IMR-90 (cell line): ENCODE results near the gene SLCO3A1. TPM values are rescaled to one million over a fixed set of nuclear protein-coding genes. Genes with fewer than 3 reads are reported as not detected.

ENCODE experiments used
- ATAC-seq: fragments of 200-7000 bp; cut with Tn5 transposase; 2 replicates; pipeline ENCODE4 v1.9.1; 2020; ENCODE audit warnings: low read depth, mild to moderate bottlenecking, moderate library complexity
- BruUV-seq: library from RNA; stranded (reverse); fragments of 400-500 nt; replicated peaks from 2 replicates; lab custom pipeline; 2021; lab: Mats Ljungman, UMichigan
- CTCF ChIA-PET: fragments of 300-600 bp; formaldehyde crosslinking; extraction: SDS; loops from one replicate; lab custom pipeline; 2021; ENCODE audit warnings: antibody characterized with exemption; lab: Yijun Ruan, JAX
- POLR2A ChIA-PET: fragments of 300-600 bp; sonication (Branson Sonifier 250); formaldehyde crosslinking; loops from one replicate; lab custom pipeline; 2022; ENCODE audit warnings: antibody characterized with exemption; ENCODE audit not compliant: unreplicated experiment; lab: Charles Lee
- DNase-seq: peaks from one replicate; pipeline ENCODE4 v3.0.0; 2013
- H2AFZ ChIP-seq: replicated peaks from 2 replicates; pipeline ENCODE3; 2013; ENCODE audit warnings: low read length, mild to moderate bottlenecking; ENCODE audit not compliant: poor library complexity
- H2AK5ac ChIP-seq: 2 replicates; pipeline ENCODE4 v1.6.1; 2013; ENCODE audit warnings: low read depth, low read length, inconsistent platforms
- H2AK9ac ChIP-seq: replicated peaks from 2 replicates; pipeline ENCODE3; 2013; ENCODE audit warnings: mild to moderate bottlenecking, low read depth, low read length, moderate library complexity; ENCODE audit not compliant: poor library complexity
- H2BK120ac ChIP-seq: 2 replicates; pipeline ENCODE4 v1.6.1; 2013; ENCODE audit warnings: low read depth, low read length, inconsistent platforms
- H2BK15ac ChIP-seq: 3 replicates; pipeline ENCODE4 v1.6.1; 2013; ENCODE audit warnings: low read depth, low read length, inconsistent platforms
- H2BK20ac ChIP-seq: 2 replicates; pipeline ENCODE4 v1.6.1; 2013; ENCODE audit warnings: low read depth, mild to moderate bottlenecking, inconsistent platforms, low read length, moderate library complexity
- H2BK5ac ChIP-seq: 2 replicates; pipeline ENCODE4 v1.6.1; 2013; ENCODE audit warnings: mild to moderate bottlenecking, low read depth, low read length, inconsistent platforms; ENCODE audit not compliant: poor library complexity, severe bottlenecking
- H3K14ac ChIP-seq: replicated peaks from 2 replicates; pipeline ENCODE4 v1.6.1; 2013; ENCODE audit warnings: low read depth, low read length, inconsistent platforms
- H3K18ac ChIP-seq: 2 replicates; pipeline ENCODE4 v1.6.1; 2013; ENCODE audit warnings: low read depth, low read length, control low read depth
- H3K23ac ChIP-seq: 2 replicates; pipeline ENCODE4 v1.6.1; 2013; ENCODE audit warnings: low read depth, low read length, inconsistent platforms
- H3K27ac ChIP-seq: 2 replicates; pipeline ENCODE4 v1.5.1; 2013; ENCODE audit warnings: mild to moderate bottlenecking, control low read depth, low read length; ENCODE audit not compliant: insufficient read depth
- H3K27me3 ChIP-seq: 2 replicates; pipeline ENCODE4 v1.6.1; 2013; ENCODE audit warnings: low read length; ENCODE audit not compliant: control insufficient read depth, insufficient read depth
- H3K36me3 ChIP-seq: 2 replicates; pipeline ENCODE4 v1.6.1; 2013; ENCODE audit warnings: low read length, mixed read lengths; ENCODE audit not compliant: control insufficient read depth, insufficient read depth
- H3K4ac ChIP-seq: 2 replicates; pipeline ENCODE4 v1.6.1; 2013; ENCODE audit warnings: low read depth, low read length, inconsistent platforms
- H3K4me1 ChIP-seq: 2 replicates; pipeline ENCODE4 v1.6.1; 2013; ENCODE audit warnings: low read length, mixed read lengths; ENCODE audit not compliant: control insufficient read depth, insufficient read depth
- H3K4me2 ChIP-seq: 2 replicates; pipeline ENCODE4 v1.6.1; 2013; ENCODE audit warnings: low read depth, mild to moderate bottlenecking, control low read depth, low read length, moderate library complexity
- H3K4me3 ChIP-seq: 2 replicates; pipeline ENCODE4 v1.5.1; 2013; ENCODE audit warnings: low read depth, mild to moderate bottlenecking, control low read depth, low read length, moderate library complexity; ENCODE audit not compliant: insufficient read depth
- H3K56ac ChIP-seq: 2 replicates; pipeline ENCODE4 v1.6.1; 2013; ENCODE audit warnings: low read length, inconsistent platforms; ENCODE audit not compliant: insufficient read depth; ENCODE audit errors: extremely low read depth
- H3K79me1 ChIP-seq, 2 experiments: 2 replicates each; pipeline ENCODE4 v1.6.1; 2013; ENCODE audit warnings: low read length in 2 of 2, inconsistent platforms in 1 of 2, low read depth in 1 of 2
- H3K9ac ChIP-seq: 2 replicates; pipeline ENCODE4 v1.6.1; 2013; ENCODE audit warnings: low read depth, low read length, control low read depth
- H3K9me1 ChIP-seq: 2 replicates; pipeline ENCODE4 v1.6.1; 2013; ENCODE audit warnings: low read length, inconsistent platforms; ENCODE audit not compliant: insufficient read depth
- H3K9me3 ChIP-seq: 2 replicates; pipeline ENCODE4 v1.6.1; 2013; ENCODE audit warnings: low read length; ENCODE audit not compliant: control insufficient read depth, insufficient read depth
- H4K20me1 ChIP-seq: 2 replicates; pipeline ENCODE4 v1.6.1; 2013; ENCODE audit warnings: low read length, inconsistent platforms; ENCODE audit not compliant: insufficient read depth
- H4K5ac ChIP-seq: 2 replicates; pipeline ENCODE4 v1.6.1; 2013; ENCODE audit warnings: mild to moderate bottlenecking, low read depth, low read length, control low read depth
- H4K8ac ChIP-seq, 2 experiments: 2 replicates each; pipeline ENCODE4 v1.6.1; 2013; ENCODE audit warnings: low read depth in 2 of 2, low read length in 2 of 2, control low read depth in 1 of 2, inconsistent platforms in 1 of 2
- H4K91ac ChIP-seq: 2 replicates; pipeline ENCODE4 v1.6.1; 2013; ENCODE audit warnings: low read depth, low read length, inconsistent platforms; ENCODE audit not compliant: insufficient read depth
- BHLHE40 ChIP-seq: fragments of 150-350 bp; IDR thresholded peaks from 2 replicates; pipeline ENCODE4 v1.6.1; 2016; ENCODE audit warnings: mild to moderate bottlenecking, low read depth, low read length
- CEBPB ChIP-seq: IDR thresholded peaks from 2 replicates; pipeline ENCODE4 v1.6.1; 2012; ENCODE audit warnings: low read depth, low read length, improper control_type of control experiment
- CHD1 ChIP-seq: IDR thresholded peaks from 2 replicates; pipeline ENCODE4 v1.6.1; 2012; ENCODE audit warnings: low read depth, low read length, improper control_type of control experiment
- FOS ChIP-seq: fragments of 150-350 bp; IDR thresholded peaks from 2 replicates; pipeline ENCODE4 v1.6.1; 2016; ENCODE audit warnings: low read depth, low read length
- MAFK ChIP-seq: IDR thresholded peaks from 2 replicates; pipeline ENCODE4 v1.6.1; 2012; ENCODE audit warnings: low read depth, low read length, improper control_type of control experiment
- MAZ ChIP-seq: IDR thresholded peaks from 2 replicates; pipeline ENCODE4 v1.6.1; 2012; ENCODE audit warnings: low read depth, mild to moderate bottlenecking, low read length, improper control_type of control experiment, moderate library complexity, borderline replicate concordance
- NFE2L2 ChIP-seq: fragments of 150-350 bp; IDR thresholded peaks from 2 replicates; pipeline ENCODE4 v1.6.1; 2016; ENCODE audit warnings: low read depth, mild to moderate bottlenecking, low read length
- POLR2A ChIP-seq: IDR thresholded peaks from 2 replicates; pipeline ENCODE4 v1.6.1; 2012; ENCODE audit warnings: mild to moderate bottlenecking, low read depth, low read length
- RFX5 ChIP-seq: IDR thresholded peaks from 2 replicates; pipeline ENCODE4 v1.8.0; 2012; ENCODE audit warnings: low read depth, mild to moderate bottlenecking, low read length, moderate library complexity
- WGBS, 2 experiments: methylation state at CpG; one replicate each; pipeline versions ENCODE4 v1.1.5 to v1.1.7; 2013; ENCODE audit warnings: missing lambda C conversion rate in 2 of 2; ENCODE audit not compliant: insufficient read length in 1 of 2; ENCODE audit errors: extremely low coverage in 2 of 2; 5-methylcytosine and 5-hydroxymethylcytosine counted together
- dilution Hi-C: fragments of 300-500 bp; cut with HindIII; formaldehyde crosslinking; loops from one replicate; pipeline ENCODE4 v1.14.3; 2018; ENCODE audit warnings: low sequenced_read_pairs; ENCODE audit not compliant: unreplicated experiment
- in situ Hi-C: fragments of 300-500 bp; cut with MboI; formaldehyde crosslinking; loops from 3 replicates; pipeline ENCODE4 v1.14.3; 2019; ENCODE audit warnings: low sequenced_read_pairs, inconsistent platforms, mixed read lengths
- intact Hi-C: fragments of 100-400 bp; cut with micrococcal nuclease; formaldehyde crosslinking; loops from 2 replicates; pipeline ENCODE4 v1.10.0; 2022
- polyA plus RNA-seq, 3 experiments: library from polyadenylated mRNA; depleted of rRNA; stranded (reverse); fragments of >200 nt; gene quantifications; 2 replicates each; pipeline ENCODE4 v1.2.3, GENCODE V29; 2012; ENCODE audit warnings: low replicate concordance in 1 of 3
- total RNA-seq: library from RNA; depleted of rRNA; stranded (reverse); fragments of >200 nt; gene quantifications from 2 replicates; pipeline ENCODE4 v1.2.3, GENCODE V29; 2012
- TF ChIP-seq, protein P1 (sequence below): conservative IDR thresholded peaks from 2 replicates; pipeline ENCODE4 v1.5.1; 2012; ENCODE audit warnings: mild to moderate bottlenecking, low read depth, low read length, improper control_type of control experiment

SLCO3A1 gene
- total and polyA plus RNA-seq, 2 of the 4 experiments (the other 2 are of a cell fraction), result 4.7 to 8.1 TPM

DNA sequence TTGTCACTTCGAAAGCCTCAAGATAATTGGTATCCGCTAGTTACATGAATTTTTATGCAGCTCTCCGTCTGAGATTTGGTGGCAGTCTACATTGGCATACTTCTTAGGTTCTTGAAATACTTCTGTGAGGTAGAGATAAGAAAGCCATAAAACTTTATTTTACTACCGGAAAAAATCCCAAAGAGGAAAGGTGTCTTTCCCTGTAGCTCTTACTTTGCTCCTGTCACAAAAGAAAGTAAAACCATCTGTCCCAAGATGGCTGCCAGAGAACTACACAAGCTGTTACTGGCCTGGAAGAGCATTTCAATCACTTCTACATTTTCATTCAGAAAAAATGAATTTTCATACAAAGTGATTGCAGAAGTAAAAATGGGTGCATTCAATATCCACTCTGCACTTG, 325.4 kb downstream of the SLCO3A1 start:
- Histone ChIP-seq H3K27ac (no peak overlapping the region), H3K56ac (no peak overlapping the region), H3K9ac (no peak overlapping the region), H4K5ac (no peak overlapping the region), H3K4ac (no peak overlapping the region), H3K27me3 (no peaks in the 10 kb centered on the region), H2BK5ac (no peak overlapping the region), H2AFZ (no peak overlapping the region), H2BK120ac (no peak overlapping the region), H3K14ac (no peak overlapping the region), H2AK9ac (no peak overlapping the region), H4K20me1 (no peaks in the 10 kb centered on the region), H2BK20ac (no peak overlapping the region), H4K8ac (no peak overlapping the region), H3K9me3 (no peaks in the 10 kb centered on the region), H3K36me3 (no peaks in the 10 kb centered on the region), H4K91ac (no peak overlapping the region), H3K4me2 (no peak overlapping the region), H2AK5ac (no peak overlapping the region), H3K4me1 (no peaks in the 10 kb centered on the region), H3K79me1 (no peaks in the 10 kb centered on the region), H3K23ac (no peak overlapping the region), H3K4me3 (no peak overlapping the region), H2BK15ac (no peak overlapping the region), H3K18ac (no peak overlapping the region), H3K9me1 (no peaks in the 10 kb centered on the region)
- no peak for DNase-seq
- no CpG with 5 or more reads among the region's 4 CpGs for WGBS, 2 experiments
- no TSS peak for BruUV-seq
- no peak for ATAC-seq
- POLR2A ChIA-PET, result no interaction called here
- CTCF ChIA-PET, result no interaction called here
- intact Hi-C loops, result no loop called here
- no peak for TF ChIP-seq RFX5
- TF ChIP-seq, protein P1, sequence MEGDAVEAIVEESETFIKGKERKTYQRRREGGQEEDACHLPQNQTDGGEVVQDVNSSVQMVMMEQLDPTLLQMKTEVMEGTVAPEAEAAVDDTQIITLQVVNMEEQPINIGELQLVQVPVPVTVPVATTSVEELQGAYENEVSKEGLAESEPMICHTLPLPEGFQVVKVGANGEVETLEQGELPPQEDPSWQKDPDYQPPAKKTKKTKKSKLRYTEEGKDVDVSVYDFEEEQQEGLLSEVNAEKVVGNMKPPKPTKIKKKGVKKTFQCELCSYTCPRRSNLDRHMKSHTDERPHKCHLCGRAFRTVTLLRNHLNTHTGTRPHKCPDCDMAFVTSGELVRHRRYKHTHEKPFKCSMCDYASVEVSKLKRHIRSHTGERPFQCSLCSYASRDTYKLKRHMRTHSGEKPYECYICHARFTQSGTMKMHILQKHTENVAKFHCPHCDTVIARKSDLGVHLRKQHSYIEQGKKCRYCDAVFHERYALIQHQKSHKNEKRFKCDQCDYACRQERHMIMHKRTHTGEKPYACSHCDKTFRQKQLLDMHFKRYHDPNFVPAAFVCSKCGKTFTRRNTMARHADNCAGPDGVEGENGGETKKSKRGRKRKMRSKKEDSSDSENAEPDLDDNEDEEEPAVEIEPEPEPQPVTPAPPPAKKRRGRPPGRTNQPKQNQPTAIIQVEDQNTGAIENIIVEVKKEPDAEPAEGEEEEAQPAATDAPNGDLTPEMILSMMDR, result no peak
- TF ChIP-seq CHD1, result no peak
- TF ChIP-seq NFE2L2, result no peak
- no peak for TF ChIP-seq MAFK
- no peak for TF ChIP-seq POLR2A
- TF ChIP-seq MAZ, result no peak
- no peak for TF ChIP-seq FOS
- TF ChIP-seq CEBPB, result no peak
- no peak for TF ChIP-seq BHLHE40
- in situ Hi-C loops, result no loop called here
- dilution Hi-C loops, result no loop called here
